GM18861 (cell line): Measurements from ENCODE around the gene GPR183.

Experiments
- ATAC-seq: cut with Tn5 transposase; IDR thresholded peaks from one replicate; pipeline ENCODE4 v1.9.1; 2021; ENCODE audit not compliant: unreplicated experiment

Gene GPR183

GRCh38 chr13:99339736-99340397 is 32.7 kb upstream of the GPR183 start:
- peak; percentile 57 for ATAC-seq

GRCh38 chr13:99339230-99339721 is 32.1 kb upstream of the GPR183 start:
- no peak for ATAC-seq

- peak; percentile 76 for ATAC-seq
Measured at GRCh38 chr13:99335603-99336002, 28.4 kb upstream of the GPR183 start.

DNA sequence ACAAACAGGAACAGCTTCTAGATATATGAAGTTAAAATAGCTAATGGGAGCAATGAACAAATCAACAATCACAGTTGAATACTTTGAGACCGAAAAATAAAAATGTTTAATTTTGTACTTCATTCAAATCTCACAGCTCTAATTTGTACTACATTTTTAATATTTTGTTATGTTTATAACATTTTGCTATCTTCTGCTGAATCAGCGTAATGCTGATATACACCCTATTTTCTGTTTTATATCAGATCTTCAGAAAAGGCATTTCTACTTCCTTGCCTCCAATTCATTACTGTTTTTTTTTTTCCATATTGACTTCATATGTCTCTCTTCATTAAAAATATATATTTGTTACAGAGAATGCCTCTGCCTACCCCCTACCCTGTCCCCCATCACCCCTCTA is 27.9 kb upstream of the GPR183 start:
- ATAC-seq = no peak

- ATAC-seq = no peak
Measured at GRCh38 chr13:99334221-99334620, 27.0 kb upstream of the GPR183 start.

- ATAC-seq = peak; percentile 6
Measured at GRCh38 chr13:99332456-99332855, 25.3 kb upstream of the GPR183 start.

- ATAC-seq = peak; percentile 69
Measured at GRCh38 chr13:99331881-99332293, 24.7 kb upstream of the GPR183 start.

DNA sequence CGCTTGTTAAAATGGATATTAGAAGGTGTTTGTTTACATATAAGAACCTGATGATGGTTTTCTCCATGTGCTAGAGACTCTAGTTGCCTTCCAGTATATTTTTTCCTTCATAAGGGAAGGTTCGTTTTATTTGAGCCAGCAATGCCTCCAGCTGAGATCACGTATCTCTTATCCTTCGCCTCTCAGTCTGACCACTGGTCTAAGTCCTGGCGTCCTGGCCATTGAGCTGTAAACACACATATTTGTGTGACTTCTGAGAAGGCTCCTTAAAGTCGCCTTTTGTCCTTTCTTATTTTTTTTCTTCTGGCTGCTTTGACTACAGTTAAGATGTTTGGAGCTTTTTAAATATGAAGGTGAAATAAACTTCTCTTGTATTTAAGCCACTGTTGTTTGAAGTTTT is 23.7 kb upstream of the GPR183 start:
- no peak for ATAC-seq

DNA sequence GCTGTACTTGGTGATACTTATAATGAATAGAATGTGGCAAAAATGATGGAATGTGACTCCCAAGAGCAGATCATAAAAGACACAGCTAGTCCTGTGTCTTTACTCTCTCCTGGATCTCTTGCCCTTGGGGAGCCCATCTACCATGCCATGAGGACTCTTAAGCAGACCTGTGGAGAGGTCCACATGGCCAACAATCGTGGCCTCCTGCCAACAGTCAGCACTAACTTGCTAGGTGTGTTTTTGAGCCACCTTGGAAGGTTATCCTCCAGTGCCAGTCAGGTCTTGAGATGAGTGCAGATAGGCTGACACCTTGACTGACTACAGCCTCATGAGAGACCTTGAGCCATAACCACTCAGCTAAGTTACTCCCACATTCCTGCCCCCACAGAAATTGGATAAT is 22.3 kb upstream of the GPR183 start:
- ATAC-seq = no peak

DNA sequence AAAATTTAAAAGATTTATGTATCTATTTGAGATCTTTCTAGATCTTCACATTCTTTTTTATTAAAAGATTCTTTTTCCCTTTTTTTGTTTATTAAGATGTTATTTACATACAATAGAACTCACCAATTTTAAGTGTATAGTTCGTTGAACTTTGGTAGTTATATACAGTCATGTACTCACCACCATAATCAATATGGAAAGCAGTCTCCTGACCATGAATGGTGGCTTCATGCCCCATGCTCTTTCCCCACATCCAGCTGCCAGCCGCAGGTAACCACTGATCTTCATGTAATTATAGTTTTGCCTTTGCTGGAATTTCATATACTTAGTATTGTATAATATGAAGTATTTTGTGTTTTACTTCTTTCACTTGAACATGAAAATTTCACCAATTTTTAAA is 20.6 kb upstream of the GPR183 start:
- no peak for ATAC-seq

- ATAC-seq = no peak
Measured at GRCh38 chr13:99327126-99327525, 19.9 kb upstream of the GPR183 start.

DNA sequence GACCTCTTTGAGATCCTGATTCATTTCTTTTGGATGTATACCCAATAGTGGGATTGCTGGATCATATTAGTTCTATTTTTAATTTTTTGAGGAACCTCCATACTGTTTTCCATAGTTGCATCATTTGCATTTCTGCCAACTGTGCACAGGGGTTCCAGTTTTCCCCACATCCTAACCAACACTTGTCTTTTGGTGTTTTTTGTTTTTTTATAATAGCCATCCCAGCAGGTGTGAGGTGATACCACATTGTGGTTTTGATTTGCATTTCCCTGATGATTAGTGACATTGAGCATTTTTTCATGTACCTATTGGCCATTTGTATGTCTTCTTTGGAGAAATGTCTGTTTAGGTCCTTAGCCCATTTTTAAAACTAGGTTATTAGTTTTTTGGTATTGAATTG is 18.8 kb upstream of the GPR183 start:
- no peak for ATAC-seq

GRCh38 chr13:99323488-99323887 is 16.3 kb upstream of the GPR183 start:
- ATAC-seq = no peak

- ATAC-seq = peak; percentile 82
Measured at GRCh38 chr13:99322297-99323103, 15.3 kb upstream of the GPR183 start.

GRCh38 chr13:99321709-99322108 is 14.5 kb upstream of the GPR183 start:
- no peak for ATAC-seq

DNA sequence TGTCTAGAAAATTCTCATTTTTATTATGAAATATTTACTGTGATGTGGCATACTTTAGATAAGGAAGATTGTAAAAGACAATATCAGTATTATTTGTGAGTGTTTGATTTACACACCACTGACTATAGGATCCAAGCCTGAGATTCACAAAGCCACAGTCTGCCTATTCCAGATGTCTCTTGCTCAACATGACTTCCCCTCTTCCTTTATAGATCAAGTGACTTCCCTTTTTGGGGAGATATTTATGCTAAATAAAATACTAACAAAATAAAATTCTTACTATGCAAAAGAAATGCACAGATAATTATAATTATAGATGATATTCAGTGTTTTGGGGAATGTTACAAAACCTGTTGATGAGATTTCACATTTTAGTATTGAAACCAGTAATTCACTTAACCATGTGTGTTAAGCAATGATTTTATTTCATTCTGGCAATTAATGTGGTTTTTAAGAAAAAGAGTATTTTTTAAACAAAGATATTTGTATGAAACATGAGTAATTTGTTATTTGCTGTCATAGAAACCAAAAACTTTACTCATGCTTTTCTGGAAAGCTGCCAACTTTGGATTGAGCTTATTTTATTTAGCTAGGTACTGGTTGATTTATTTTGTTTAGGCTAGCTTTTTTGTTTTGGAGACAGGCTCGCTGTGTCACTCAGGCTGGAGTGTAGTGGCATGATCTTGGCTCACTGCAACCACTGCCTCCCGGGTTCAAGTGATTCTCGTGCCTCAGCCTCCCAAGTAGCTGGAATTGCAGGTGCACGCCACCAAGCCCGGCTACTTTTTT is 13.7 kb upstream of the GPR183 start:
- ATAC-seq = no peak

DNA sequence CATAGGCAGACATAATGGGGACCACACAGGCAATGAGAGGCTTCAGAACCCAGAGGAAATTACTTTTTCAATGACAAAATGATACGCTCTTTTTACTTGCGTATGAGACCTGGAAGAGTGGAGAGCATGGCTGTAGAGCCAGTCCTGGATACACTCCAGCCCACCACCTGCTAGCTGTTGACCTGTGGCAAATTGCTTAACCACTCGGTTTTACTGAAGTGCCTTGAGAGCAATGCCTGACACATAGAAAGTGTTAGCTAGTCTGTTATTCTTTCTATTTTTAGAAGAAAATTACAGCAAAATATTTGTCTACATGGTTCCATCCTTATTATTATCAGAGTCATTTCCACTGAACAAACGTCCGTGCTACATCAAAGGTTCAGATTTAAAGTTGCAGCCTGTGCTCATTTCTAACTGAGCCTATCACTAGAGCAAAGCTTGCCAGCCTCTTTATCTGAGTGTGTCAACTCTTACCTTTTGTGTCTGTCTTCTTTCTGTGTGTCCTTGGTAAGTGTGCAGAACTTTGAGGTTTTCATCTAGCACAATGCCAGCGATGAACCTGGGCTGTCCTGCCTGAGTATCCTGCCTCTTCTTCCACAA is 9.6 kb upstream of the GPR183 start:
- ATAC-seq = no peak

GRCh38 chr13:99316224-99316623 is 9.0 kb upstream of the GPR183 start:
- no peak for ATAC-seq

DNA sequence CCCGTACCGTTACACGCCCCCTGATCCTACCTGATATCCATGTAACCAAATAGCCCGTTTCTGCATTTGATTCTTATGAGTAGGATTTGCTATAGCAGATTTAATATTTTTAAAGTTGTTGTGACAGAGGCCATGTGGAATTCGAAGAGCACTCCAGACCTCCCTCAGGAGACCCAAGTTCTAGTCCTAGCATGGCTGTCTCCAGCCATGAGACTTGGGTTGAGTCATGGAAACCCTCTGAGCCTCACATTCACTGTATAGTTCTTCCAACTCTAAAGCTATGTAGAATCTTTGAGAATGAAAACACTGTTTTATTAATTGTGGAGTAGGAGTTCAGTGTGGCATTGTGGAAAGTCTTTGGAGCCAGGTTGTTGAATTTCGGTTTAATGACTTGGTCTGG is 8.0 kb upstream of the GPR183 start:
- no peak for ATAC-seq

GRCh38 chr13:99314640-99315176 is 7.5 kb upstream of the GPR183 start:
- no peak for ATAC-seq

DNA sequence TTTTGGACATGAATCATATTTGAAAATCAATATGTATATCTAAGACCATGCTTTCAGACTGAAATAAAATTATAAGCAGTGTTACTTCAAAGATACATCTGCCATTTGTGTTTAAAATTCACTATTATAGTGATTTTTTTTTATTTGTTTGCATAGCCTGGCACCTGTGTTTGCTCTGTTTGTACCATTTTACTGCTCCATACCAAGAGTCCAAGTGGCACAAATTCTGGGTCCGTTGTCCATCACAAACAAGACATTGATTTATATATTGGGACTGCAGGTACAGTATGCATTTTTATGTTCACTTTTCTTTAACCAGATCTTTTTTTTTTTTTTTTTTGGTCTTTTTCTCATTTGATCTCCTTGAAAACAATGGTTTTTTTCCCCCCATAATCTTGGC is 6.7 kb upstream of the GPR183 start:
- ATAC-seq = no peak
